Smooth muscle cell (in vitro differentiated cells): ENCODE results near the gene SHE. TPM values are rescaled to one million over a fixed set of nuclear protein-coding genes. Genes with fewer than 3 reads are reported as not detected.
A peak's percentile ranks its signal among the peaks of the same experiment; 100 is the strongest.

Experiments
- DNase-seq: peaks from one replicate; lab custom pipeline; 2025; ENCODE audit not compliant: unreplicated experiment; lab: John Stamatoyannopoulos, UW
- H2AFZ ChIP-seq: fragments of 200-600 bp; sonication (generic); 2 replicates; pipeline ENCODE4 v1.6.0; 2016; ENCODE audit warnings: antibody characterized with exemption, low read depth, mild to moderate bottlenecking
- H3F3A ChIP-seq: fragments of 200-600 bp; sonication (generic); 2 replicates; pipeline ENCODE4 v1.6.0; 2017; ENCODE audit warnings: antibody characterized with exemption, low read depth
- H3K27ac ChIP-seq: fragments of 200-600 bp; sonication (generic); 2 replicates; pipeline ENCODE4 v1.5.1; 2016; ENCODE audit warnings: low read depth, mild to moderate bottlenecking
- H3K27me3 ChIP-seq: fragments of 200-600 bp; sonication (generic); 2 replicates; pipeline ENCODE4 v1.6.1; 2016; ENCODE audit warnings: low read depth, mild to moderate bottlenecking
- H3K36me3 ChIP-seq: fragments of 200-600 bp; sonication (generic); 2 replicates; pipeline ENCODE4 v1.5.1; 2016; ENCODE audit warnings: low read depth
- H3K4me1 ChIP-seq: fragments of 200-600 bp; sonication (generic); 2 replicates; pipeline ENCODE4 v1.5.1; 2016; ENCODE audit warnings: low read depth
- H3K4me2 ChIP-seq: fragments of 200-600 bp; sonication (generic); 2 replicates; pipeline ENCODE4 v1.6.0; 2016; ENCODE audit warnings: mild to moderate bottlenecking
- H3K4me3 ChIP-seq: fragments of 200-600 bp; sonication (generic); 2 replicates; pipeline ENCODE4 v1.5.1; 2016; ENCODE audit warnings: mild to moderate bottlenecking
- H3K79me2 ChIP-seq: fragments of 200-600 bp; sonication (generic); 2 replicates; pipeline ENCODE4 v1.6.0; 2016; ENCODE audit warnings: low read depth, mild to moderate bottlenecking
- H3K9ac ChIP-seq: fragments of 200-600 bp; sonication (generic); 2 replicates; pipeline ENCODE4 v1.6.0; 2016; ENCODE audit warnings: low read depth
- H3K9me3 ChIP-seq: fragments of 200-600 bp; sonication (generic); replicated peaks from 2 replicates; pipeline ENCODE4 v1.5.1; 2016; ENCODE audit warnings: low read depth
- H4K20me1 ChIP-seq: fragments of 200-600 bp; sonication (generic); 2 replicates; pipeline ENCODE4 v1.6.0; 2016; ENCODE audit warnings: low read depth
- WGBS: methylation state at CpG from one replicate; pipeline ENCODE4 v1.1.7; 2016; ENCODE audit warnings: low lambda C conversion rate; 5-methylcytosine and 5-hydroxymethylcytosine counted together
- polyA plus RNA-seq: library from polyadenylated mRNA; unstranded; fragments of >200 nt; fragmentation: Nextera tagmentation; extraction: Ambion mirVana; gene quantifications from 2 replicates; pipeline ENCODE4 v1.2.1, GENCODE V29; 2016
- total RNA-seq: library from RNA; depleted of rRNA; stranded (reverse); fragments of >200 nt; gene quantifications from 2 replicates; pipeline ENCODE4 v1.2.3, GENCODE V29; 2014
- TF ChIP-seq, protein P1 (sequence below): fragments of 200-600 bp; sonication (generic); IDR thresholded peaks from 2 replicates; pipeline ENCODE4 v1.5.1; 2017; ENCODE audit warnings: borderline replicate concordance, mild to moderate bottlenecking, antibody characterized with exemption; ENCODE audit not compliant: insufficient read depth, poor library complexity, severe bottlenecking

The SHE gene
- total and polyA plus RNA-seq, 2 experiments from 2014 or later = 0.39 to 0.45 TPM

DNA sequence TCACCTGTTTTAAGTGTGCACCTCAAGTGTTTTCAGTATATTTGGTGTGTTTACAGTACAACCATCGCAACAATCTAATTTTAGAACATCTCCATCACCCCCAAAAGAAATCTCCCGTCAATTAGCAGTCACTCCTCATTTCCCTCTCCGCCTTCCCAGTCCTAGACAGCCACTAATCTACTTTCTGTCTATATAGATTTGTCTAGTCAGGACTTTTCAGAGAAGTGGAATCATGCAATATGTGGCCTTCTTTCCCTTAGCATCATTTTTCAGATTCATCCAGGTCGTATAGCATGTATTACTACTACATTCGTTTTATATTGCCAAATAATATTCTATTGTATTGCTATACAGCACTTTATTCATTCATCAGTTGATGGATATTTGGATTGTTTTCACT, 1.7 kb upstream of the SHE start:
- H3F3A ChIP-seq = no peaks in the 10 kb centered on the region
- no peak for DNase-seq
- no peak overlapping the region for H3K27ac ChIP-seq
- H3K4me2 ChIP-seq = no peak overlapping the region
- H3K27me3 ChIP-seq = peaks cover 87% of the 10 kb centered on the region
- no peak overlapping the region for H3K4me3 ChIP-seq
- no peak overlapping the region for H3K9ac ChIP-seq
- no peaks in the 10 kb centered on the region for H4K20me1 ChIP-seq
- H3K4me1 ChIP-seq = peaks cover 5% of the 10 kb centered on the region
- H2AFZ ChIP-seq = no peak overlapping the region
- H3K9me3 ChIP-seq = no peaks in the 10 kb centered on the region
- no peaks in the 10 kb centered on the region for H3K79me2 ChIP-seq
- 89% methylated on average over 5 of the region's 5 CpGs for WGBS
- no peaks in the 10 kb centered on the region for H3K36me3 ChIP-seq
- TF ChIP-seq, protein P1, sequence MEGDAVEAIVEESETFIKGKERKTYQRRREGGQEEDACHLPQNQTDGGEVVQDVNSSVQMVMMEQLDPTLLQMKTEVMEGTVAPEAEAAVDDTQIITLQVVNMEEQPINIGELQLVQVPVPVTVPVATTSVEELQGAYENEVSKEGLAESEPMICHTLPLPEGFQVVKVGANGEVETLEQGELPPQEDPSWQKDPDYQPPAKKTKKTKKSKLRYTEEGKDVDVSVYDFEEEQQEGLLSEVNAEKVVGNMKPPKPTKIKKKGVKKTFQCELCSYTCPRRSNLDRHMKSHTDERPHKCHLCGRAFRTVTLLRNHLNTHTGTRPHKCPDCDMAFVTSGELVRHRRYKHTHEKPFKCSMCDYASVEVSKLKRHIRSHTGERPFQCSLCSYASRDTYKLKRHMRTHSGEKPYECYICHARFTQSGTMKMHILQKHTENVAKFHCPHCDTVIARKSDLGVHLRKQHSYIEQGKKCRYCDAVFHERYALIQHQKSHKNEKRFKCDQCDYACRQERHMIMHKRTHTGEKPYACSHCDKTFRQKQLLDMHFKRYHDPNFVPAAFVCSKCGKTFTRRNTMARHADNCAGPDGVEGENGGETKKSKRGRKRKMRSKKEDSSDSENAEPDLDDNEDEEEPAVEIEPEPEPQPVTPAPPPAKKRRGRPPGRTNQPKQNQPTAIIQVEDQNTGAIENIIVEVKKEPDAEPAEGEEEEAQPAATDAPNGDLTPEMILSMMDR = no peak

DNA sequence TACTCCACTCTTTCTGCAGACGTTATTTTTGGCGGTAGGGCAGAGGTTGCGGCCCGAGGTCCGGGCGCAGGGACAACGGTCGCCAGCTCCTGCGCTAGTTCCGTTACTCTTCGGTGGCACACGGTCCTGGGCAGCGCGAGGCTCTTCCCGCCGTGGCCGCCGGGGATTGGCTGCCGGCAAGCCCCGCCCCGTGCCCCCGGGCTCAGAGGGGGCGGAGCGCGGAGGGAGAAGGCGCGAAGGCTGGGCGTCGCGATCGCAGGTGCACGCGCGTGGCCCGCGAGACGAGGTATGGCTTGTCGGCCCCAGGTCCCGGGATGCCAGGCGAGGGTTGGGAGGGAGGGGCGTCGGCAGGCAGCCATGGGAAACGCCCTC, 518 bp upstream of the SHE start:
- no peaks in the 10 kb centered on the region for H3K79me2 ChIP-seq
- H3K27me3 ChIP-seq = peaks cover 80% of the 10 kb centered on the region
- no peak overlapping the region for H2AFZ ChIP-seq
- no peak overlapping the region for H3K27ac ChIP-seq
- no peak overlapping the region for H3K4me3 ChIP-seq
- peaks cover 5% of the 10 kb centered on the region for H3K4me1 ChIP-seq
- WGBS = 33% methylated on average over 31 of the region's 43 CpGs
- no peak for DNase-seq
- no peaks in the 10 kb centered on the region for H3F3A ChIP-seq
- no peaks in the 10 kb centered on the region for H3K9me3 ChIP-seq
- no peak overlapping the region for H3K9ac ChIP-seq
- no peaks in the 10 kb centered on the region for H3K36me3 ChIP-seq
- TF ChIP-seq, protein P1 = no peak
- H3K4me2 ChIP-seq = no peak overlapping the region
- H4K20me1 ChIP-seq = no peaks in the 10 kb centered on the region

DNA sequence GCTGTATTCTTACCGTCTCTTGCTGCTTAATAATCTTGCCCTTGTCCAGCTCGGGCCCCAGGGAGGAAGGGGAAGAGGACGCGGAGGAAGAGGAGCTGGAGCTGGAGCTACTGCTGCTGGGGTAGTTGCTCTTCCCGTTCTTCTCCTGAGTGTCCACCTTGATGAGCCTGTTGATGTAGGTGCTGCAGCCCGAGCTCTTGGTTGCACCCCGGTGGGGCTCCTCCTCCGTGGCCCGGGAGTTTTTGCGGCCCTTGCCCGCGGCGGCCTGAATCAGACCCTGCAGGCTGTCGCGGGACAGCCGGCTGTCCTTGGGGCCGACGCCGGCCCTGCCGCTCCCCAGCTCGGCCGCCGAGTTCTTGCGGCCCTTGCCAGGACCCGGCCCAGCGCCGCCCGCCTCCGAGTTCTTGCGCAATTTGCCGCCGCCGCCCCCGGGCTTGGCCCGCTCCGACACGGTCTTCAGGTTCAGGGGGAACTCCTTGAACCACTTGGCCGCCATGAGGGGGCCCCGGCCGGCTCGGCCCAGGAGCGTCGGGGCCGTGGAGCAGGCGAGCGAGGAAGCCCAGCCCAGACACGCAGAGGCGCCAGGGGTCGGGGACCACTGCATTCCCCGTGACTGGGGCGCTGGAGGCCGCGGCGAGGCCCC, 668 bp downstream of the SHE start:
- Histone ChIP-seq H3K4me3 (peak overlapping the region; percentile 44), H3K9me3 (no peaks in the 10 kb centered on the region), H3F3A (peaks cover 6% of the 10 kb centered on the region), H3K79me2 (no peaks in the 10 kb centered on the region), H3K9ac (no peak overlapping the region), H3K4me1 (peaks cover 8% of the 10 kb centered on the region), H4K20me1 (no peaks in the 10 kb centered on the region), H3K4me2 (peak overlapping the region; percentile 84), H3K27ac (no peak overlapping the region), H3K36me3 (no peaks in the 10 kb centered on the region), H2AFZ (peak overlapping the region; percentile 54), H3K27me3 (peaks cover 68% of the 10 kb centered on the region)
- TF ChIP-seq, protein P1 = no peak
- 6% methylated on average over 54 of the region's 54 CpGs for WGBS
- DNase-seq = no peak

DNA sequence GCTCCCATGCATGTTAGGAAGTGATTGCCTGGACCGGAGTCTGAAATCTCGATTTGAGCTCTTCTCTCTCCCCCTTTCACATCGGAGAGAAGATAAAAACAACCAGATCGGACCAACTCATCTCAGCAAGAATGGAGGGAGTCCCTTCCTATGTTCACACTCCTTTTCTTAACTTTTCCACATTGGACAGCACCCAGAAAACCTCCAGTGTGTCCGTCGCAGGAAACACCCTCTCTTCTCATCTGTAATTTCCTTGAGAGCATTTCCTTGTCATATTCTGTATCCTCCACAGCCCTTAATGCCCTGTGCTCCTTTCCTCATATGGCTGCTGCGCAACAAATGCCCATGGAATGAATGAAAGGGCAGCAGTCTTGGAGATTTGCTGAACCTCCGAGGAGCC, 1.7 kb downstream of the SHE start:
- Histone ChIP-seq H3K27ac (no peak overlapping the region), H3F3A (peaks cover 6% of the 10 kb centered on the region), H3K4me2 (no peak overlapping the region), H2AFZ (no peak overlapping the region), H3K9me3 (no peaks in the 10 kb centered on the region), H3K4me1 (peaks cover 8% of the 10 kb centered on the region), H3K4me3 (no peak overlapping the region), H4K20me1 (no peaks in the 10 kb centered on the region), H3K79me2 (no peaks in the 10 kb centered on the region), H3K9ac (no peak overlapping the region), H3K36me3 (no peaks in the 10 kb centered on the region), H3K27me3 (peaks cover 67% of the 10 kb centered on the region)
- no peak for DNase-seq
- 92% methylated on average over 8 of the region's 8 CpGs for WGBS
- TF ChIP-seq, protein P1 = no peak
